Astrocyte (in vitro differentiated cells and primary cell): ENCODE measurements around the gene ATP1B1. TPM values are rescaled to one million over a fixed set of nuclear protein-coding genes. Genes with fewer than 3 reads are reported as not detected.

Experiments
- DNase-seq: peaks from one replicate; pipeline ENCODE4 v3.0.0-alpha.2; 2010; ENCODE audit warnings: low read depth
- FAIRE-seq: peaks from 2 replicates; lab custom pipeline; 2011; peaks lifted over from hg19 to GRCh38; lab: Jason Lieb, UNC
- H2AFZ ChIP-seq: 2 replicates; pipeline ENCODE4 v1.6.0; 2012; ENCODE audit warnings: low read depth, low read length, inconsistent platforms
- H3K27ac ChIP-seq: 2 replicates; pipeline ENCODE4 v1.5.1; 2011; ENCODE audit warnings: low read depth, low read length, inconsistent platforms
- H3K27me3 ChIP-seq: 2 replicates; pipeline ENCODE4 v1.6.0; 2011; ENCODE audit warnings: low read length, inconsistent platforms; ENCODE audit not compliant: insufficient read depth
- H3K36me3 ChIP-seq: 2 replicates; pipeline ENCODE4 v1.5.1; 2011; ENCODE audit warnings: low read length, inconsistent platforms; ENCODE audit not compliant: insufficient read depth
- H3K4me1 ChIP-seq: 2 replicates; pipeline ENCODE4 v1.5.1; 2011; ENCODE audit warnings: low read length, inconsistent platforms; ENCODE audit not compliant: insufficient read depth
- H3K4me2 ChIP-seq: 2 replicates; pipeline ENCODE4 v1.6.0; 2012; ENCODE audit warnings: low read length, inconsistent platforms
- H3K4me3 ChIP-seq: 2 replicates; pipeline ENCODE4 v1.5.1; 2011; ENCODE audit warnings: low read depth, mild to moderate bottlenecking, low read length, inconsistent platforms; ENCODE audit not compliant: insufficient read depth
- H3K79me2 ChIP-seq: 2 replicates; pipeline ENCODE4 v1.6.0; 2012; ENCODE audit warnings: mild to moderate bottlenecking, low read length, inconsistent platforms; ENCODE audit not compliant: insufficient read depth
- H3K9ac ChIP-seq: 2 replicates; pipeline ENCODE4 v1.6.0; 2012; ENCODE audit warnings: mild to moderate bottlenecking, low read length, inconsistent platforms
- H3K9me3 ChIP-seq: 2 replicates; pipeline ENCODE4 v1.5.1; 2012; ENCODE audit warnings: low read depth, mild to moderate bottlenecking, low read length, inconsistent platforms; ENCODE audit not compliant: insufficient read depth
- H4K20me1 ChIP-seq: 2 replicates; pipeline ENCODE4 v1.6.0; 2012; ENCODE audit warnings: low read length, inconsistent platforms; ENCODE audit not compliant: insufficient read depth
- H3K27ac Mint-ChIP-seq: one replicate; pipeline ENCODE4 v1.8.0; 2021; ENCODE audit warnings: mild to moderate bottlenecking, mixed read lengths; ENCODE audit not compliant: unreplicated experiment
- H3K27me3 Mint-ChIP-seq: one replicate; pipeline ENCODE4 v1.8.0; 2021; ENCODE audit warnings: low read depth, mixed read lengths; ENCODE audit not compliant: unreplicated experiment
- H3K36me3 Mint-ChIP-seq: one replicate; pipeline ENCODE4 v1.8.0; 2021; ENCODE audit warnings: low read depth, mixed read lengths; ENCODE audit not compliant: unreplicated experiment
- H3K4me1 Mint-ChIP-seq: one replicate; pipeline ENCODE4 v1.8.0; 2021; ENCODE audit warnings: low read depth, mixed read lengths; ENCODE audit not compliant: unreplicated experiment
- H3K4me3 Mint-ChIP-seq: one replicate; pipeline ENCODE4 v1.8.0; 2021; ENCODE audit warnings: mild to moderate bottlenecking, moderate library complexity, mixed read lengths; ENCODE audit not compliant: unreplicated experiment
- H3K9me3 Mint-ChIP-seq: one replicate; pipeline ENCODE4 v1.8.0; 2021; ENCODE audit warnings: mild to moderate bottlenecking, mixed read lengths; ENCODE audit not compliant: unreplicated experiment
- EZH2 ChIP-seq: IDR thresholded peaks from 2 replicates; pipeline ENCODE4 v1.6.1; 2012; ENCODE audit warnings: mild to moderate bottlenecking, low read length, inconsistent platforms; ENCODE audit not compliant: insufficient read depth
- total RNA-seq: library from RNA; stranded (reverse); gene quantifications from 2 replicates; pipeline ENCODE4 v1.2.1, GENCODE V29; 2021
- TF ChIP-seq, protein P1 (sequence below): IDR thresholded peaks from 2 replicates; pipeline ENCODE4 v1.5.1; 2011; ENCODE audit warnings: low read depth, mild to moderate bottlenecking, inconsistent platforms, low read length, moderate library complexity; ENCODE audit not compliant: insufficient read depth

ATP1B1 gene
- total RNA-seq, 1 donor from 2014 or later = 56.5 TPM

DNA sequence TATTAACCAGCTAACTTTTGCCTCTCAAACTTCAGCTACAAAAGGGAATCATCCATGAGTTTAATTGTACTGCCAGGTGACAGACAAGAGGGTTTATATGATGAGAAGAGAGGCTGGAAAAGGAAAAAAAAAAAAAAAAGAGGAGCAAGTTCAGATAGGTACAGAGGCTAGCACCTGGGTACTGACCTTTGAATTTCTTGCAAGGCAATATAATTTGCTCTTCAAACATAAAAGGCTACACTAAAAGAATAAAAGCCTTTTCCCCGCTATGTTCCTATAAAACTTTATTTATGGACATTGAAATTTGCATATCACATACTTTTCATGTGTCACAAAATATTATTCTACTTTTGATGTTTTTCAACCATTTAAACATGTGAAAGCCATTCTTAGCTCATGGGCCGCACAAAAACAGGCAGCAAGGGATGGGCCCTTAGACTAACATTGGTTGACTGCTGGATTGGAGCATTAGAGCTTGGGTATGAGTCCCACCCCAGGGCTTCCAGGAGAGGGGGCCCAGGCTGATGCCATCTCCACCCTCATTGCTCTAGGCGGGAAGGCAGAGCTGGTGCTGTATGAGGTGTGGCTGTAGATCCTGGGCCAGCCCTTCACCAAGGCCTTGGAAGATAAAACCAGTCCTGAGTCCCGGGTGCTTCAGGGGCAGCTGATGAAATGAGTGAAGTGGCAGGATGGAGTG lies 44.3 kb downstream of the ATP1B1 start:
- Mint-ChIP-seq H3K4me1 (peaks cover 8% of the 10 kb centered on the region), H3K9me3 (peaks cover 4% of the 10 kb centered on the region), H3K4me3 (no peak overlapping the region), H3K27me3 (no peaks in the 10 kb centered on the region), H3K27ac (no peak overlapping the region), H3K36me3 (peaks cover 4% of the 10 kb centered on the region)
- Histone ChIP-seq H3K4me2 (no peak overlapping the region), H3K9me3 (no peaks in the 10 kb centered on the region), H3K9ac (no peak overlapping the region), H3K79me2 (no peaks in the 10 kb centered on the region), H3K4me1 (no peaks in the 10 kb centered on the region), H4K20me1 (no peaks in the 10 kb centered on the region), H3K36me3 (no peaks in the 10 kb centered on the region), H2AFZ (no peak overlapping the region), H3K27me3 (no peaks in the 10 kb centered on the region), H3K4me3 (no peak overlapping the region), H3K27ac (no peak overlapping the region)
- TF ChIP-seq, protein P1, sequence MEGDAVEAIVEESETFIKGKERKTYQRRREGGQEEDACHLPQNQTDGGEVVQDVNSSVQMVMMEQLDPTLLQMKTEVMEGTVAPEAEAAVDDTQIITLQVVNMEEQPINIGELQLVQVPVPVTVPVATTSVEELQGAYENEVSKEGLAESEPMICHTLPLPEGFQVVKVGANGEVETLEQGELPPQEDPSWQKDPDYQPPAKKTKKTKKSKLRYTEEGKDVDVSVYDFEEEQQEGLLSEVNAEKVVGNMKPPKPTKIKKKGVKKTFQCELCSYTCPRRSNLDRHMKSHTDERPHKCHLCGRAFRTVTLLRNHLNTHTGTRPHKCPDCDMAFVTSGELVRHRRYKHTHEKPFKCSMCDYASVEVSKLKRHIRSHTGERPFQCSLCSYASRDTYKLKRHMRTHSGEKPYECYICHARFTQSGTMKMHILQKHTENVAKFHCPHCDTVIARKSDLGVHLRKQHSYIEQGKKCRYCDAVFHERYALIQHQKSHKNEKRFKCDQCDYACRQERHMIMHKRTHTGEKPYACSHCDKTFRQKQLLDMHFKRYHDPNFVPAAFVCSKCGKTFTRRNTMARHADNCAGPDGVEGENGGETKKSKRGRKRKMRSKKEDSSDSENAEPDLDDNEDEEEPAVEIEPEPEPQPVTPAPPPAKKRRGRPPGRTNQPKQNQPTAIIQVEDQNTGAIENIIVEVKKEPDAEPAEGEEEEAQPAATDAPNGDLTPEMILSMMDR = no peak
- no peak for TF ChIP-seq EZH2
- FAIRE-seq (no peak), DNase-seq (no peak)

DNA sequence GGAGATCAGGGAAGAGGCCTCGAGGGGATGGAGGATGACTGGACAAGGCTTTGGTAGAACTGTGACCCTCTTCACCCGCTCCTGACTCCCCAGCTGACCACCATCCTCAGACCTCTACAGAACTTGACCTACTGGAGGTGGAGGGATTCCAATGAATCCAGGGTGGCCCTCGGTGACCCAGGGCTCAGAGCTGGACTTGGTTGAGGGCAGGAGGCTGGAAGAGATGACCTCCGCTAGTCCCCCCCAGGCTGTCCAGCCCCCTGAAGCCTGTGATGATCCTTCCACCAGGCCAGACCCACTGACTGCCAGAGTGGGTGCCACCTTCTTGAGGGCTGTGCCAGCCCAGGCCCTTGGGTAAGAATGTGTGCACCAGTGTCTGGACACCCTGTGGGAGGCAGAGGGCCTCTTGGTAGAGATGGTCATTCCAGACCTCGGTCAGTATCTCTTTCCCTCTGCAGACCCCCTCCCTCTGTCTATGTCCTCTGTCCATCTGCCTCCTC lies 44.9 kb downstream of the ATP1B1 start:
- Histone ChIP-seq H3K9ac (no peak overlapping the region), H3K4me3 (no peak overlapping the region), H3K4me1 (no peaks in the 10 kb centered on the region), H3K79me2 (no peaks in the 10 kb centered on the region), H3K36me3 (no peaks in the 10 kb centered on the region), H3K9me3 (no peaks in the 10 kb centered on the region), H3K4me2 (no peak overlapping the region), H3K27me3 (no peaks in the 10 kb centered on the region), H2AFZ (no peak overlapping the region), H3K27ac (no peak overlapping the region), H4K20me1 (no peaks in the 10 kb centered on the region)
- no peaks in the 10 kb centered on the region for H3K27me3 Mint-ChIP-seq
- H3K4me1 Mint-ChIP-seq = peaks cover 8% of the 10 kb centered on the region
- peaks cover 4% of the 10 kb centered on the region for H3K36me3 Mint-ChIP-seq
- TF ChIP-seq, protein P1 = no peak
- no peak for TF ChIP-seq EZH2
- H3K9me3 Mint-ChIP-seq = peaks cover 4% of the 10 kb centered on the region
- H3K4me3 Mint-ChIP-seq = no peak overlapping the region
- FAIRE-seq (no peak), DNase-seq (no peak)
- no peak overlapping the region for H3K27ac Mint-ChIP-seq

DNA sequence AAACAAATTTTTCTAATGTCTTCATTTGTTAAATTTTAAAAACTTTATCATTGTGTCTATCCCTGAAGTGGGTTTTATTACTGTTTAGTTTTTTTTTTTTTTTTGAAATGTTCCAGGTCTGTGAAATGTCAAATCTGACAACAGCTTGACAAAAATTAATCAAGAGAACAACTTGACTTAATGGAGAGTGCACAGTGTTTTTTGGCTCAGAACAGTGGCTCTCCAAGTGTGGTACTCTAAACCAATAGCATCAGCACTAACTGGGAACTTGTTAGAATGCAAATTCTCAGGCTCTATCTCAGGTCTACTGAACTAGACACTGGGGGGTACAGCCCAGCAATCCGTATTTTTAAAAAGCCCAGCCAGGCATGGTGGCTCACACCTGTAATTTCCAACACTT lies 49.2 kb downstream of the ATP1B1 start:
- H3K27ac Mint-ChIP-seq = no peak overlapping the region
- no peak for FAIRE-seq

More for the DNA sequence above, 49.2 kb downstream of the ATP1B1 start:
- H3K36me3 Mint-ChIP-seq = peaks cover 6% of the 10 kb centered on the region
- H3K27me3 Mint-ChIP-seq = no peaks in the 10 kb centered on the region
- Histone ChIP-seq H3K36me3 (no peaks in the 10 kb centered on the region), H4K20me1 (no peaks in the 10 kb centered on the region), H3K4me2 (no peak overlapping the region), H3K27me3 (no peaks in the 10 kb centered on the region), H2AFZ (no peak overlapping the region), H3K4me3 (no peak overlapping the region), H3K4me1 (no peaks in the 10 kb centered on the region), H3K79me2 (no peaks in the 10 kb centered on the region), H3K9ac (no peak overlapping the region), H3K9me3 (no peaks in the 10 kb centered on the region), H3K27ac (no peak overlapping the region)
- no peak for TF ChIP-seq EZH2
- TF ChIP-seq, protein P1 = no peak
- DNase-seq = no peak
- peaks cover 4% of the 10 kb centered on the region for H3K9me3 Mint-ChIP-seq
- no peak overlapping the region for H3K4me3 Mint-ChIP-seq
- no peaks in the 10 kb centered on the region for H3K4me1 Mint-ChIP-seq
